Measurements from ENCODE around the gene IRGQ.
"Not testable (repeated sequence)": the region's sequence is repeated elsewhere in the genome, so short reads cannot be mapped to it uniquely, and the experiment has no call there.

IRGQ gene

GRCh38 chr19:43624933-43625332 is 29.0 kb upstream of the IRGQ start:
- no peak for DNase-seq

GRCh38 chr19:43623889-43624670 is 28.1 kb upstream of the IRGQ start:
- no peak for DNase-seq

DNA sequence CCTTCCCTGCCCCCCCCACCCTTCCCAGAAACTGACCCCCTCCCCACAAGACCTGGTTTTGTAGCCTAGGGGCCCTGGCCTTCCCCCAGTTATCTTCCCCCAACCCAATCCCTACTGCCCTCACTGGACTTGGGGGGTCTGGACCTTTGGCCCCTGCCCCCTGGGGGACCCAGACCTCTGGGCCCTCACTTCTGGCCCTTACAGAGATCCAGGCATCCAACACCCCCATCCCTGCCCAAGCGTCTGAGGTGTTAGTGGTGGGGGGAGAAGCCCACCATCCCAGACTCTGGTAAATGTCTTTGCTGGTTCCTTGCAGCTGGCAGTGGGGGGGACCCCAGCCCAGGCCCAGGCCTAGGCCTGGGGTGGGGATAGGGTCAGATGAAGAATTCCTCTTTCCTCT is 27.0 kb upstream of the IRGQ start:
- DNase-seq = no peak

DNA sequence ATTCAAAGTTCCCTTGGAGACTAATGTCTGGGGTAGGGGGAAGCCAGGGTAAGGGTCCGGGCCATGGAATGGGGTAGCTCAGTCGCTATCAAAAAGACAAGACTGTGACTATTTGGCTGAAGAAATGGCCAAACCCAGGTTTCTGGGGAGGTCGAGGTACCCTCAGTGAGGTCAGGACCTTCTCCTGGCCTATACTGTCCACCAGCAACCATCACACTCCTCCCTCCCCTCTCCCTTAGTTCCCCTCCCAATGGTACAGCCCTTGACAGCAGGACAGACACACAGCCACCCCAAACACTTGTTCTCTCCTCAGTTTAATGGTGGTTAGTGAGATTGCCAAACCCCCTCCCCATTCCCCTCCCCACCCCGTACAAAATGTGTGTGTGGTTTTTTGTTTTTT is 26.1 kb upstream of the IRGQ start:
- no peak for DNase-seq

DNA sequence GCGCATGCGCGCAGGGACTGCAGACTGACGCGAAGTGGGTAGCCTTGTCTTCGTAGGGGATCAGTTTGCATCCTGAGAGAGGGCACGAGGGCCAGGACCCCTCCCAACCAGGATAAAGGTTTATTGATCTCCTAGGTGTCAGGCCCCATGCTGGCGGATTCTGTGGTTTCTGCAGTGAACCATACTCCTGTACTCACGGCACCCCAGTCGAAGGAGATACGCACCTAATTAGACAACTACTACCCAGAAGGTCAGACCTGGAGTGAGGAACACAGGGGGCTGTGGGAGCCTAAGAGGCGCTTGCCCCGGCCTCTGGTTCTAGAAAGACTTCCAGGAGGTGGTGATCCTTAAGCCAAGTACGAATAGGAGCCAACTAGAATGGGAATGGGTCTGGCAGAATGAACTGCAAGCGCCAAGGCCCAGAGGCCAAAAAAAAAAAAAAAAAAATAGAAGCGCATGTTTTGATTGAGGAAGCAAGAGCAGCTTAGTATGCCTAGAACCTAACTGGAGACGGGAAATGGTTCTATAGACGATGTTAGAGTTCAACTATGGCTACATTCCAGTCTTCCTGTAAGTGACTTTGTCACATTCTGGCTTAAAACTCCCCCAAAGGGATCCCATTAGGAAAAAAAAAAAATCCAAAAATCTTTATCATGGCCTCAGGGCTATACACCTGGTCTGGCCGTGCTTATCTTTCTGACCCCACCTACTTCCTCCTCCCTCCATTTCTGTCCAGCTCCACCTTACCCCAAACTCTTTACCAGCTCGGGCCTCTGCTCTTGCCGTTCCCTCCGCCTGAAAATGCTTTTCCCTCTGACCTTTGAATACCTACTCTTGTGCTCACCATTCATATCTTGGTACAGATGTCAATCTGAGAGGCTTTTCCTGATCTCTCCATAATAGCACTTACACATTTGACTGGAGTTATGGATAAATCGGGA is 24.4 kb upstream of the IRGQ start:
- no peak for DNase-seq

DNA sequence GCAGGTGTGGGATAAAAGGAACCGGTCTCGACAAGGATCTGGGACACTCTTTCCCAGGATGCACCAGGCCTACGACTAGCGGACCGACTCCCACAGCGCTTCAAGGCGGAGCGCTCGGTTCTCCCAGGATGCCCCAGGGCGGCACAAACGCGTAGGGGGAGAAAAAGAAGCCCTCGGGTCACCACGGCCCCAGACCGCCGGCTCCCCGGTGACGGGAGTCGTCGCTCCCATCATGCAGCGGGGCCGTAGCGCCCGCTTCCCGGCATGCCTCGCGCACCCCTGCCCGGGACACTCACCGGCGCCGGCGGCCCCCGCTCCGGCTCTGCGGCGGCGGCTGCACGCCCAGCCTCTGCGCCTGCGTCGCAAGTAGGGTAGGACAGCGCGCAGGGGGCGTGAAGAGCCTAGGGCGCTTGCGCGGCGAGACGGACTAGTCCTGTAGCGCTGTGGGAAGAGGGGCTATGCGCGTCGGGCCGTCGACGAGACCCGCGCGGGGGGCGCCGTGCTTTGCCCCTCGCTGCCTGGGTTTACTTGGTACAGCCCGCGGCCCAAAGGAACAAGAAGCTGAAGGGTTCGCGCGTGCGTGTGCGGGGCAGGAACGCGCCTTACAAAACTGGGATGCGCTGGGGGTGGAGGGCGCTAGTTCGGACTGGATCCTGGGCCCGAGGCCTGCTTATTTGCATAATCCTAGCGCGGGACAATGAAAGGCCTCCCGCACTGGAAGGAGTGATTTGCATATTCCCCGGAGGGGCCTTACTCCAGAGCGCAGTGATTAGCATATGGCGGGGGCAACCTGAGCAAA is 23.5 kb upstream of the IRGQ start, which contains the start of gene ZNF428:
ZNF428 (minus strand) TSS at position 368 of the 799 bp plus-strand sequence. CDS start 5,325 bp downstream, outside the sequence.
- peak; percentile 75 for DNase-seq

DNA sequence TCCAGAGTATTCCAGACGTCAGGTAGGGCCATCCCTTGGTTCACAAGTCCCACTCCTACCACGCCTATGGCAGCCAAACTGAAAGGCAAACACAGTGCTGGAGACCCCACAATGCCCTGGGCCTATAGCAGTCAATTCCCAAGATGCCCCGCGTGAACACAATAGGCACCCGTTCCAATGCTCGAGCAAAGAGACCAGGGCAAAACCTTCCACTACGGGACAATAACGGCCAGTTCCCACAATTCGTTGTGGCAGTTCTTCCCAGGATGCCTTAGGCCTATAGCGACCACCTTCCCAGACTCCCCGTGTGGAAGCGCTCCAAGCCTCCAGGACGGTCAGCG is 23.0 kb upstream of the IRGQ start:
- DNase-seq = no peak

DNA sequence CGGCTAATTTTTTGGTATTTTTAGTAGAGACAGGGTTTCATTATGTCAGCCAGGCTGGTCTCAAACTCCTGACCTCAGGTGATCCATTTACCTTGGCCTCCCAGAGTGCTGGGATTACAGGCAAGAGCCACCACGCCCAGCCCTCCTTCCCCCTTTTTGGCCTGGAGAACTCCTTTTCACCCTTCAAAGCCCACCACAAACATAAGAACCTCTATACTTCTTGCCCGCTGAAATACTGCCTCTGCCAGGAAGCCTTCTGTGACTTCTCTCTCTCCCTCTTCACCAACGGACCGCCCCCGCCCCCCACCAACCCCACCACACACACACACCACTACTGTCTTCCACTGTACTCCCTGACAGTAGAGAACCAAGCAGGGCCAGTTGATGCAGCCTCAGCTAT is 21.0 kb upstream of the IRGQ start:
- DNase-seq = no peak

DNA sequence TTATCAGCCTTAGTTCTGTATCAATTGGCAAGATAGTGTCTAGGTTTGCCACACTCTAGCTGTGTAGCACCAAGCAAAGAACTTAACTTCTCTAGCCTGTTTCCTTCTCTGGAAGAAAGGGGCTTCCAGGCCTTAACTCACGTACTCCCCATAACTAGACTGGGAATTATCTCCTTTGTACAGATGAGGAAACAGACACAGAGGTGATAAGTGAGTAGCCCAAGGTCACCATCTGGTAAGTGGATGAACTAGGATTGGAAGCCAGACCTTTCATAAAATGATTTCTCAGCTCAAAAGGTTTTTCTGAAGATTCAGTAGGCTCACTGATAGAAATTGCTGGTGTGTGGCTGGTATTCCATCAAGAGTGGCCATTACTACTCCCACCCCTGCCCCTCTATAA is 20.4 kb upstream of the IRGQ start:
- DNase-seq = no peak

DNA sequence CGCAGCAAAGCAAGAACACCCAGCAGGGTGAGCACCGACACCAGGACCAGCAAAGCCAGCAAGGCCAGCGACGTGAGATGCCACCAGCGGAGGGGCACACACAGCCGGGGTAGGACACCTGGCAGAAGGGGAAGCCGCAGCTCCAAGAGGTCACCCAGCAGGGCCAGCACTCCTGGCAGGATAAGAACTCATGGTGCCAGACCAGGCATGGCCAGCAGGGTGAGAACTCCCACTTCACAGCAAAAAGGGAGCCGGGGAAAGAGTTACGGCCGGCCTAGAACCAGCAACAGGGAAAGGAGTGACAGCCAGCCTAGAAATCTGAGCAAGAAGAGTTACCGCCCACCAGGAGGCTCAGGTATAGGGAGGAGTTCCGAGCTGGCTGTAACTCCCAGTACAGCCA is 16.4 kb upstream of the IRGQ start:
- DNase-seq = no peak

DNA sequence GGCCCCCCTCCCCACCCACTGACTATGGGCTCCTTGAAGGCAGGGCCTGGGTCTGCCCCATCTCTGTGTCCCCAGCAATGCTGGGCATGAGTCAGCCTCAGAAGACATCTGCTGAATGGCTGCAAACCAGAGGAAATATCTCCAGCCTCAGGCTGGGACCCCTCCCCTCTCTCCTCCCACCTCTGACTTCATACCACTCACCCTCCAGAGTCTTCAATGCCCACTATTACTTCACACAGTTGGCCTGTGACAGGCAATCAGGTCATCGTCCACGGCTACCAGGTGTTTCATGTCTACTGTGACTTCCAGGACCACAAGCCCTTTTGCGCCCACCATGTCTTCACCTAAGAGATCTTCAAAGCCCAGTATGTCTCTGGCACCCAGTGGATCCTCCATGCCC is 15.9 kb upstream of the IRGQ start, which contains the start of gene SRRM5:
SRRM5 (plus strand) TSS at position 301 of the 400 bp plus-strand sequence; CDS start at position 335, 34 bp downstream.
- no peak for DNase-seq

GRCh38 chr19:43610493-43610892 is 14.6 kb upstream of the IRGQ start:
- no peak for DNase-seq

- no peak for DNase-seq
Observed at GRCh38 chr19:43609872-43610271, 13.9 kb upstream of the IRGQ start.

- no peak for DNase-seq
Observed at GRCh38 chr19:43607238-43608205, 11.6 kb upstream of the IRGQ start.

GRCh38 chr19:43606569-43607229 is 10.8 kb upstream of the IRGQ start:
- no peak for DNase-seq

DNA sequence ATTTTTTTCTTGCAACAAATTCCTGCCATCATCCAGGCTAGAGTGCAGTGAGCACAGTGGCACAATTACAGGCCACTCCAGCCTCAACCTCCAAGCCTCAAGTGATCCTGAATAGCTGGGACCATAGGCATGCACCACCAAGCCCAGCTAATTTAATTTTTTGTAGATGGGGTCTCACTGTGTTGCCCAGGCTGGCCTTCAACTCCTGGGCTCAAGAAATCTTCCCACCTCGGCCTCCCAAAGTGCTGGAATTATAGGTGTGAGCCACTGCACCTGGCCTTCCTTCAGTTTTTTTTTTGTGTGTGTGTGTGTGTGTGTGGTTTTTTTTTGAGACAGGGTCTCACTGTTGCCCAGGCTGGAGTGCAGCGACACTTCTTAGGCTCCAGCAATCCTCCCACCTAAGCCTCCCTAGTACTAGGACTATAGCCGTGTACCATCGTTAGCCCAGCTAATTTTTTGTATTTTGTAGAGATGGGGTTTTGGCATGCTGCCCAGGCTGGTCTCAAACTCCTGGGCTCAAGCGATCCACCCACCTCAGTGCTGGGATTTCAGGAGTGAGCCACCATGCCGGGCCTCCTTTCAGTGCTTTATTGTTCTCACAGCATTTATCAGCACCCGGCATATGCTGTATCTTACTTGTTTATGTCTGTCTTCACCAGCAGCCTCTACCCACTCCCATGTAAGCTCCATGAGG is 10.1 kb upstream of the IRGQ start:
- DNase-seq = no peak

DNA sequence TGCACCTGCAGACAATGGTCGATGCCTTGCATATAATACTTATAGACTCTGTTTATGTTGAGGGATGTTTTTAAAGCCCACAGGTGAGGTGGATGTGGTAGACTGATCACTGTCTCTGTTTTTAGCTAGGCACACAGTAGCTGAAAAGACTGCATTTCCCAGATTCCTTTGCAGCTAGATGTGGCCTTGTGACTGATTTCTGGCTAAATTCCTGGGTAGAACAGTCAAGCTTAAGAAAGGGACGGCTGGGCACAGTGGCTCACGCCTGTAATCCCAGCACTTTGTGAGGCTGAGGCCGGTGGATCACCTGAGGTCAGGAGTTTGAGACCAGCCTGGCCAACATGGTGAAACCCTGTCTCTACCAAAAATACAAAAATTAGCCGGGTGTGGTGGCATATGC is 4.4 kb upstream of the IRGQ start:
- not testable (repeated sequence) for DNase-seq

DNA sequence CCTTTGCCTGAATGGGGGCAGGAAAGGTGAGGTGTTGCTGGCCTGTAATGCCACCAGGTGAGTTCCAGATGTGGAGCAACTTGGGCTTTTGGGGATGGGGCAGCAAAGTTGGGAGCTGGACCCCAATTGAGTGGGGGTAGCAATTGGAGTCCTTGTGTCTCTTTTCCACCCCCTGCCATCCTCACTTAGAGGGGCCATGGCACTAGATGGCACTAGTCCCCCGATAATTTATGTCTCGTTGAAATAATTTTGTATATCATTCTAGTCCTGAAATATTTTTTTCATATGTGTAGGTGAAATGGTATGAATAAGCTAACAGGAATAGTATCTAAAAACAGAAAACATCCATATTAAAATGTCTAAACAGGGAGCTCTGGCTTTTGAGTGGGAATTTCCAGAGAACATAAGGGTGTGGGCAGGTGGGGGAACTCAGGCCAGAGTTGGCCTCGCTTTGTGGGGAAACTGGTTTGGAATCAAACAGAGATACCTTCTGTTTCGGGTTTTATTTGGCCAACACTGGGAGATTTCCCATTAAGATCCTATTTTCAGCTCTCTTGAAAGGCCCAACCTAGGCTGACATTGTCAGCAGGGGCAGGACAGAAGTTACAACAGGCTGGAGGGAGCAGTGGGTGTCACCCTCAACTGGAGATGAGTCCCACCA is 3.8 kb upstream of the IRGQ start:
- no peak for DNase-seq

- DNase-seq = no peak
Observed at GRCh38 chr19:43598445-43599240, 2.7 kb upstream of the IRGQ start.
